ENCODE results near the gene ECT2.
"Not testable (repeated sequence)": the region's sequence is repeated elsewhere in the genome, so short reads cannot be mapped to it uniquely, and the experiment has no call there.

ECT2 gene, protein sequence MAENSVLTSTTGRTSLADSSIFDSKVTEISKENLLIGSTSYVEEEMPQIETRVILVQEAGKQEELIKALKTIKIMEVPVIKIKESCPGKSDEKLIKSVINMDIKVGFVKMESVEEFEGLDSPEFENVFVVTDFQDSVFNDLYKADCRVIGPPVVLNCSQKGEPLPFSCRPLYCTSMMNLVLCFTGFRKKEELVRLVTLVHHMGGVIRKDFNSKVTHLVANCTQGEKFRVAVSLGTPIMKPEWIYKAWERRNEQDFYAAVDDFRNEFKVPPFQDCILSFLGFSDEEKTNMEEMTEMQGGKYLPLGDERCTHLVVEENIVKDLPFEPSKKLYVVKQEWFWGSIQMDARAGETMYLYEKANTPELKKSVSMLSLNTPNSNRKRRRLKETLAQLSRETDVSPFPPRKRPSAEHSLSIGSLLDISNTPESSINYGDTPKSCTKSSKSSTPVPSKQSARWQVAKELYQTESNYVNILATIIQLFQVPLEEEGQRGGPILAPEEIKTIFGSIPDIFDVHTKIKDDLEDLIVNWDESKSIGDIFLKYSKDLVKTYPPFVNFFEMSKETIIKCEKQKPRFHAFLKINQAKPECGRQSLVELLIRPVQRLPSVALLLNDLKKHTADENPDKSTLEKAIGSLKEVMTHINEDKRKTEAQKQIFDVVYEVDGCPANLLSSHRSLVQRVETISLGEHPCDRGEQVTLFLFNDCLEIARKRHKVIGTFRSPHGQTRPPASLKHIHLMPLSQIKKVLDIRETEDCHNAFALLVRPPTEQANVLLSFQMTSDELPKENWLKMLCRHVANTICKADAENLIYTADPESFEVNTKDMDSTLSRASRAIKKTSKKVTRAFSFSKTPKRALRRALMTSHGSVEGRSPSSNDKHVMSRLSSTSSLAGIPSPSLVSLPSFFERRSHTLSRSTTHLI

DNA sequence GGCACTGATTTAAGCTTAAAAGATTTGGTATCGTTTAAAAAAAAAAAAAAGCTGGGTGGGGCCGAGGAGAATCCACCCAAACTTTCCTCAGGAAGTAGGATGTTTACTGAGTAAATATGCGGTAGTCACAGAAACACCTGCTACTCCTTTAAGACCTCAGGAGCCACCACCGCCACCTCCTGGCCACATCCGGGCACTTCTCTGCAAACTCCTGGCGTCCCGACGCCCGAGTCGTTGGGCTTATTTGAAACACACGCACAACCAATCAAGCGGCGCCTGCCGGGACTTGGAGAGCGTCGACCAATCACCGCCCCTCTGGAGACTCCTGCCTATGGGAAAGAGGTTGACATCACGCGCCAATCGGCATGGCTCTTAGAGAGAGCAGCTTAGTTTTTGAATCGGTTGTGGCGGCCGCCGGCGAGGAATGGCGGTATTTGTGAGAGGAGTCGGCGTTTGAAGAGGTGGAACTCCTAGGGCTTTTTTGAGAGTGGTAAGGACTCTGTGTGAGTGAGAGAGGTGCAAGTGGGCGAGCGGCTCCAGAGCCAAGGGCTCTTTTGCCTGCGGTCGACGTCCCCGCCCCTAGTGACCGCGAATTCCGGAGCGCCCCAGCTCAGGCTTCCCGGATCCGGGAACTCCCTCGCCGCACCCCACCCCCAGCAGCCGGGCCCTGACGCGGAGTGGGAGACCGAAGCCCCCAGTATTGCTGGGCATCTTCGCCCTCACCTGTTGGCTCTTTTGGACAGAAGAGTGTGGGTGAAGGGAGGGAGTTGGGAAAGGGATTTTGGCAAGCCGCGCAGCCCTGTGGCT lies at the start of gene ECT2:
Gene ECT2, plus strand, starts transcription at position 359 of the 807 bp plus-strand sequence. CDS start 3,805 bp downstream, outside the sequence.
- peak within 1 kb of the TSS; percentile 94 for H3K27ac ChIP-seq

DNA sequence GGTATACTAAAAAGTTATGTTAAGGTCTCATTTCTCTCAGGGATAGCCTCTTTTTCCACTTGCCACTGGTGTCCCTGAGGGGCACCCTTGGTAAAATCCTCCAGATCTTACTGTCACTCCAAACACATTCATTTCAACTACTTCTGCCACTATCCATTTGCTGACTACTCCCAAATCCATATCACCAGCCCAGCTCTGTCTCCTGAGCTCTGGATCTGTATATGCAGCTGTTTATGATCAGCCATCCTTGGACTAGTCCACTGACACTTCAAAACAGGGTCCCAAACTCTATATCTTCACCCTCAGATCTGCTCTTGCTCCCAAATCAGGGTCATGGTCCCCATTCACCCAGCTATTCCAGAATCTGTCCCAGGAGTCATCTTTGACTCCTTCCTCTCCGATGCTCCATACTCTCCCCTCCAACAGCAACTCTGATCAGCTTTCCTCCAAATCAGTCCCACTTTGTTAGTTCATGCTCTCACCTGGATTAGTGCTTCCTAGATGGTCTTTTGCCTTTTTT lies 49.5 kb upstream of the ECT2 start:
- no peak overlapping the region for H3K27ac ChIP-seq
- TF ChIP-seq, protein P1, sequence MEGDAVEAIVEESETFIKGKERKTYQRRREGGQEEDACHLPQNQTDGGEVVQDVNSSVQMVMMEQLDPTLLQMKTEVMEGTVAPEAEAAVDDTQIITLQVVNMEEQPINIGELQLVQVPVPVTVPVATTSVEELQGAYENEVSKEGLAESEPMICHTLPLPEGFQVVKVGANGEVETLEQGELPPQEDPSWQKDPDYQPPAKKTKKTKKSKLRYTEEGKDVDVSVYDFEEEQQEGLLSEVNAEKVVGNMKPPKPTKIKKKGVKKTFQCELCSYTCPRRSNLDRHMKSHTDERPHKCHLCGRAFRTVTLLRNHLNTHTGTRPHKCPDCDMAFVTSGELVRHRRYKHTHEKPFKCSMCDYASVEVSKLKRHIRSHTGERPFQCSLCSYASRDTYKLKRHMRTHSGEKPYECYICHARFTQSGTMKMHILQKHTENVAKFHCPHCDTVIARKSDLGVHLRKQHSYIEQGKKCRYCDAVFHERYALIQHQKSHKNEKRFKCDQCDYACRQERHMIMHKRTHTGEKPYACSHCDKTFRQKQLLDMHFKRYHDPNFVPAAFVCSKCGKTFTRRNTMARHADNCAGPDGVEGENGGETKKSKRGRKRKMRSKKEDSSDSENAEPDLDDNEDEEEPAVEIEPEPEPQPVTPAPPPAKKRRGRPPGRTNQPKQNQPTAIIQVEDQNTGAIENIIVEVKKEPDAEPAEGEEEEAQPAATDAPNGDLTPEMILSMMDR (conservative IDR thresholded peaks at IDR 0.05) = no peak

More for the DNA sequence above, at the start of gene ECT2:
- TF ChIP-seq, protein P1 (conservative IDR thresholded peaks at IDR 0.05) = peak; percentile 89

DNA sequence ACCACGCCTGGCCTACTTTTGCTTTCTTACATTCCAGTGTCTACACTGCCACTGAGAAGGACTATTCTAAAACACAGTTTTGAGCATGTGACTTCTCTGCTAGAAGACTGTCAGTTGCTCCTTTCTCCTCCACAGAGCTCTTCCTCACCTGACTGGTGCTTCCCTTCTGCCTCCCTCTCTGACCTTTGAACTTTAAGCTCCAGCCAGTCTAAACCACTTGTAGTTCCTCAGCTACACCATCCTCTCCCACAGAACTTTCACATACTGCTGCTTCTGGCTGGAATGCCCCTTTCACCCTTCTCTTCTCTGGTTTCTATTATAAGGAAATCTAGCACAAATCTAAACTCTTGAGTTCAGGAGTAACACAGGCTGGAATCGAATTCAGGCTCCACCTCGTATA lies 48.8 kb upstream of the ECT2 start:
- TF ChIP-seq, protein P1 (conservative IDR thresholded peaks at IDR 0.05) = no peak
- no peak overlapping the region for H3K27ac ChIP-seq

DNA sequence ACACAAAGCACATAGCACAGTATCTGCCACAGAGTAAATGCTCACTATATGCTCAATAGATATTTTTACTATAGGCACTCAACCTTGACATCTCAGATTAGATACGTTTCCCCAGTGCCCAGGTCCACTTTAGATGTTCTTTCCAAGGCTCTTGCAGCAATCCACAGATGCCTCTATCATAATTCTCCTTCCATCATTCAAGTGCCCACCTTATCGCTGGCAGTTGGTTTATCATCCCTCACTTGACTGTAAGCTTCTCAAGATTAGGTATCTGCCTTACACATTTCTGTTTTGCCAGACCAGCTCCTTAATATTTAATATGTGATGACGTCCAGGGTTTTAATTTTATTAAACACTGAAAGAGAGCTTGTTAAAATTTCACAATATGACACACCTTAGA lies 48.3 kb upstream of the ECT2 start:
- H3K27ac ChIP-seq = no peak overlapping the region
- TF ChIP-seq, protein P1 (conservative IDR thresholded peaks at IDR 0.05) = no peak

DNA sequence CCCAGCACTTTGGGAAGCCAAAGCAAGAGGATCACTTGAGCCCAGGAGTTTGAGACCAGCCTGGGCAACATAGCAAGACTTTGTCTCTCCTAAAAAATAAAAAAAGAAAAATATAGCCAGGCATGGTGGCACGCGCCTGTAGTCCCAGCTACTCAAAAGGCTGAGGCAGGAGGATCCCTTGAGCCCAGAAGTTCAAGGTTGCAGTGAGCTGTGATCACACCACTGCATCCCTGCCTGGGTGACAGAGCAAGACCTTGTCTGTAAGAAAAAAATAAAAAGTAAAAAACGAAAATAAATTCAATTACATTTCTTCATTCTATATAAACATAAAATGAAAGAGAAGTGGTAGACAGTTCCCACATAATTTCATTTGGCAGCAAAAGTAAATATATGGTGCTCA lies 47.8 kb upstream of the ECT2 start:
- not testable (repeated sequence) for H3K27ac ChIP-seq

DNA sequence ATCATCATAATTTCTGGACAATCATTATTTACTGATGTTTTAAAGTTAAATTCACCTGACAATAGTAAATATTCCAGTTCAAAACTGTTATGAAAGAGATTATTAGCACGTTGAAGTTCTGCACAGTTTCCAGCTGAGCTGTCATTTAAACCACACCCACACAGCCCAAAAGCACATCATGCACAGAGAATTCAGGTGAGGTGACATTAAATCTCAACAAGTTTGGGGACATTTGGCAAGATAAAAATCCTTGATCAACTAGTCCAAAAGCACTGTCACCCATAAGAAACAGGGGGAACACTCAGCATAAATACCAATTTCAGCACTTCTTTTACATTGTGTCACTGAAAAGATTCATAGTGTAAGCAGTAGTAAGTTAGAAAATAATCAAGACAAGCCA lies 46.5 kb upstream of the ECT2 start:
- H3K27ac ChIP-seq = no peak overlapping the region
- TF ChIP-seq, protein P1 (conservative IDR thresholded peaks at IDR 0.05) = no peak

DNA sequence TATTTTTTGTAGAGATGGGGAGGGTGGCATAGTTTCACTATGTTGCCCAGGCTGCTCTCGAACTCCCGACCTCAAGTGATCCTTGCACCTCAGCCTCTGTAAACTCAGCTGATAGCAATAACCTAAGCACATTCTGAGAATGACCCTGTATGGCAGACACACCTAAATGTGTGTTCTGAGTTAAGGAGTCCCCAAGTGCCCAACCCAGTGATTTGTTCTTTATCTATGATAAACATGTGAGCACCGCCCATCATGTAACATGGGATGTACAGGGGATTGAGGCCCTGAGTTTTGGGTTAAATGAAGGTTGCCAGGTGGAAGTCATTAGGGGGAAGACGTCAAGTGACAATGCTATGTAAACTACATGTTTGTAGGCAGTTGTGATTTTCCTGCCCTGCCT lies 45.4 kb upstream of the ECT2 start:
- TF ChIP-seq, protein P1 (conservative IDR thresholded peaks at IDR 0.05) = no peak

More for the DNA sequence above, 45.4 kb upstream of the ECT2 start:
- no peak overlapping the region for H3K27ac ChIP-seq

Data from VCaP (cell line).